Measurements from ENCODE around the gene FOXO6. TPM values are rescaled to one million over a fixed set of nuclear protein-coding genes. Genes with fewer than 3 reads are reported as not detected.

The FOXO6 gene
- polyA plus RNA-seq, 1 of the 3 experiments (the other 2 are of a cell fraction): 0.35 TPM

DNA sequence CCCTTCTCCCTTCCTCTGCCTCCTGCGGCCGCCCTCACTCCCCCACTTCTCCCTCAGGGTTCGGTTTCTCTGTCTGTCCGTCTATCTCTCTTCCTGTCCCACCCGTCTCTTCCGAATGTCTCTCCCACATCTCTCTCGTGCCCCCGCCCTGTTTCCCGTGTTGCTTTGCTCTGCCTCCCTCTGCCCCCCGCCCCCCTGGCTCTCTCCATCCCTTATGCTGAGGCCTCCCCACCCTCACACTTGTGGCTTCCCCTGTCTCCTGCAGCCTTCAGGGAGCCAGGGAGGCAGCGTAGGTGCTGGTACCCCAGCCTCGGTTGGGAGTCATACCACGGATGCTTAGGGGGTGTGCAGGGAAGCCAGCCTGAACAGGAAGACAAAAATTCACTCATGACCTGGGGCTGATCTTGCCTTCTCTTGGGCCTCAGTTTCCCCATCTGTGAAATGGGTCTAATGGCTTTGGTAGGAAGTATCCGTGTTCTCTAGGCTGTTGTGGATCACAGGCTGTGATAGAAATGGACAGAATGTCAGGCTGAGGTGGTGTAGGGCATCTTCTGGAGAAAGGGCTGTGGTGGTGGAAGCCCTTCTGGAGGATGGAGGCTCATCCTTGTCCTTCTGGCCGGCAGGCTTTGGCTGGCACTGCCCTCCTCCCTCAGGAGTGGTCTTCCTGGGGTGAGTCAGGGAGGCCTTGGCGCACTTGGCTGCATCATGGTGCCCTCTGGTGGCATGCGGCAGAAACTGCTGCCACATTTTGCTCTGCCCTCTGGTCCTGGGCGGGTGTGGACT is 55.5 kb downstream of the FOXO6 start:
- Histone ChIP-seq H3K4me3 (ENCODE audit: low read depth in 2 of 2, low read length in 1 of 2) (no peak overlapping the region; a peak in 1 of 4 replicates), H3K36me3 (replicated peaks in 1 of 2; ENCODE audit: control insufficient read depth in 1 of 2, insufficient read depth in 2 of 2, low read length in 1 of 2) (no peaks in the 10 kb centered on the region), H3K27me3 (ENCODE audit: insufficient read depth) (no peaks in the 10 kb centered on the region), H4K20me1 (ENCODE audit: insufficient read depth) (no peaks in the 10 kb centered on the region), H3K4me2 (no peak overlapping the region), H3K9me2 (no peaks in the 10 kb centered on the region), H3K27ac (ENCODE audit: low read depth in 2 of 2, low read length in 1 of 2) (no peak overlapping the region), H3K9ac (no peak overlapping the region), H3F3A (replicated peaks; ENCODE audit: insufficient read depth) (peaks cover 10% of the 10 kb centered on the region), H2AFZ (ENCODE audit: low read depth) (no peak overlapping the region), H3K4me1 (ENCODE audit: control insufficient read depth in 1 of 2, insufficient read depth in 2 of 2, low read depth in 1 of 2, low read length in 1 of 2) (peaks cover 12 to 45% of the 10 kb centered on the region in 2 experiments; a peak in 3 of 4 replicates), H3K79me2 (ENCODE audit: insufficient read depth) (no peaks in the 10 kb centered on the region), H3K9me3 (no peaks in the 10 kb centered on the region)
- TF ChIP-seq, protein P1, sequence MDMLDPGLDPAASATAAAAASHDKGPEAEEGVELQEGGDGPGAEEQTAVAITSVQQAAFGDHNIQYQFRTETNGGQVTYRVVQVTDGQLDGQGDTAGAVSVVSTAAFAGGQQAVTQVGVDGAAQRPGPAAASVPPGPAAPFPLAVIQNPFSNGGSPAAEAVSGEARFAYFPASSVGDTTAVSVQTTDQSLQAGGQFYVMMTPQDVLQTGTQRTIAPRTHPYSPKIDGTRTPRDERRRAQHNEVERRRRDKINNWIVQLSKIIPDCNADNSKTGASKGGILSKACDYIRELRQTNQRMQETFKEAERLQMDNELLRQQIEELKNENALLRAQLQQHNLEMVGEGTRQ (IDR thresholded peaks at IDR 0.05; ENCODE audit: borderline replicate concordance, low read depth, low read length): no peak
- TF ChIP-seq SIN3A (IDR thresholded peaks at IDR 0.05; ENCODE audit: borderline replicate concordance, low read depth, low read length): no peak
- no peak for TF ChIP-seq CHD2 (IDR thresholded peaks at IDR 0.05; ENCODE audit: low read length, partially characterized antibody)
- TF ChIP-seq TEAD4 (IDR thresholded peaks at IDR 0.05; ENCODE audit: borderline replicate concordance, insufficient read depth): no peak
- TF ChIP-seq EP300 (IDR thresholded peaks at IDR 0.05; ENCODE audit: borderline replicate concordance in 1 of 2, low read depth in 1 of 2, low read length in 1 of 2): no peak
- peak; percentile 97 for TF ChIP-seq RAD21 (IDR thresholded peaks at IDR 0.05; ENCODE audit: low read length)
- TF ChIP-seq, protein P2, sequence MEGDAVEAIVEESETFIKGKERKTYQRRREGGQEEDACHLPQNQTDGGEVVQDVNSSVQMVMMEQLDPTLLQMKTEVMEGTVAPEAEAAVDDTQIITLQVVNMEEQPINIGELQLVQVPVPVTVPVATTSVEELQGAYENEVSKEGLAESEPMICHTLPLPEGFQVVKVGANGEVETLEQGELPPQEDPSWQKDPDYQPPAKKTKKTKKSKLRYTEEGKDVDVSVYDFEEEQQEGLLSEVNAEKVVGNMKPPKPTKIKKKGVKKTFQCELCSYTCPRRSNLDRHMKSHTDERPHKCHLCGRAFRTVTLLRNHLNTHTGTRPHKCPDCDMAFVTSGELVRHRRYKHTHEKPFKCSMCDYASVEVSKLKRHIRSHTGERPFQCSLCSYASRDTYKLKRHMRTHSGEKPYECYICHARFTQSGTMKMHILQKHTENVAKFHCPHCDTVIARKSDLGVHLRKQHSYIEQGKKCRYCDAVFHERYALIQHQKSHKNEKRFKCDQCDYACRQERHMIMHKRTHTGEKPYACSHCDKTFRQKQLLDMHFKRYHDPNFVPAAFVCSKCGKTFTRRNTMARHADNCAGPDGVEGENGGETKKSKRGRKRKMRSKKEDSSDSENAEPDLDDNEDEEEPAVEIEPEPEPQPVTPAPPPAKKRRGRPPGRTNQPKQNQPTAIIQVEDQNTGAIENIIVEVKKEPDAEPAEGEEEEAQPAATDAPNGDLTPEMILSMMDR (IDR thresholded peaks at IDR 0.05): peak; percentile 94
- 0 out of 2 replicates have a peak, but pooled peaks have one; percentile 20 for TF ChIP-seq NRF1 (IDR thresholded peaks at IDR 0.05; ENCODE audit: low read depth, low read length)
- TF ChIP-seq SMC3 (IDR thresholded peaks at IDR 0.05; ENCODE audit: low read depth, low read length): peak; percentile 99
- WGBS (ENCODE audit: low lambda C conversion rate): 73% methylated on average over 16 of the region's 18 CpGs
- DNase-seq: peak; percentile 90
- CTCF ChIA-PET: interaction anchor here (0.6 to 9.2 kb wide), 52 partner anchors 10 to 282 kb away, joined by 3 to 174 read pairs (median 5); partner anchors contain the start of gene FOXO6
- POLR2A ChIA-PET: interaction anchor here (0.9 kb wide), 1 partner anchor 18 kb away, joined by 3 read pairs; no protein-coding TSS in a partner anchor

DNA sequence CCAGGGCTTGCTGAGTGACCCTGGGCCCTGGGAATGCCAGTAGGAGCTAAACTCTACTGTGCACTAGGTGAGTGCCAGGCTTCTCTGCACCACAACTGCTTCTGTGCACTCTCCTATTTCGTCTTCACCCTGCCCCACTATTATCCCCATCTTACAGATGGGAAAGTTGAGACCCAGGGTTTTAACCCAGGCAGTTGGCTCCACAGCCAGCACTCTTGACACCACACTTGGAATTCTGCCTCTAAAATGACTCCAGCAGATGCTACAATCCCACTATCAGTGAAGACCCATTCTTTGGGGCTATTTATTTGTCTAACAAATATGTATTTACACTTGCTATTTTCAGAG is 56.1 kb downstream of the FOXO6 start:
- H3K4me2 ChIP-seq: no peak overlapping the region
- no peaks in the 10 kb centered on the region for H4K20me1 ChIP-seq (ENCODE audit: insufficient read depth)
- ChIA-PET CTCF (interaction anchor here (0.5 to 9.2 kb wide), 47 partner anchors 10 to 719 kb away, joined by 3 to 174 read pairs (median 5); partner anchors contain the start of gene FOXO6), POLR2A (no interaction called here)
- WGBS (ENCODE audit: low lambda C conversion rate): 22% methylated on average over 1 of the region's 1 CpG
- H3K4me1 ChIP-seq (ENCODE audit: control insufficient read depth in 1 of 2, insufficient read depth in 2 of 2, low read depth in 1 of 2, low read length in 1 of 2): peaks cover 12 to 45% of the 10 kb centered on the region in 2 experiments; a peak in 3 of 4 replicates
- H3K27ac ChIP-seq (ENCODE audit: low read depth in 2 of 2, low read length in 1 of 2): no peak overlapping the region
- H3K27me3 ChIP-seq (ENCODE audit: insufficient read depth): no peaks in the 10 kb centered on the region
- no peaks in the 10 kb centered on the region for H3K36me3 ChIP-seq (replicated peaks in 1 of 2; ENCODE audit: control insufficient read depth in 1 of 2, insufficient read depth in 2 of 2, low read length in 1 of 2)
- no peaks in the 10 kb centered on the region for H3K9me2 ChIP-seq
- DNase-seq: no peak
- no peak overlapping the region; a peak in 1 of 4 replicates for H3K4me3 ChIP-seq (ENCODE audit: low read depth in 2 of 2, low read length in 1 of 2)
- H3F3A ChIP-seq (replicated peaks; ENCODE audit: insufficient read depth): peaks cover 10% of the 10 kb centered on the region
- no peak overlapping the region for H2AFZ ChIP-seq (ENCODE audit: low read depth)
- H3K79me2 ChIP-seq (ENCODE audit: insufficient read depth): no peaks in the 10 kb centered on the region
- H3K9me3 ChIP-seq: no peaks in the 10 kb centered on the region
- no peak overlapping the region for H3K9ac ChIP-seq
- TF ChIP-seq, protein P3, sequence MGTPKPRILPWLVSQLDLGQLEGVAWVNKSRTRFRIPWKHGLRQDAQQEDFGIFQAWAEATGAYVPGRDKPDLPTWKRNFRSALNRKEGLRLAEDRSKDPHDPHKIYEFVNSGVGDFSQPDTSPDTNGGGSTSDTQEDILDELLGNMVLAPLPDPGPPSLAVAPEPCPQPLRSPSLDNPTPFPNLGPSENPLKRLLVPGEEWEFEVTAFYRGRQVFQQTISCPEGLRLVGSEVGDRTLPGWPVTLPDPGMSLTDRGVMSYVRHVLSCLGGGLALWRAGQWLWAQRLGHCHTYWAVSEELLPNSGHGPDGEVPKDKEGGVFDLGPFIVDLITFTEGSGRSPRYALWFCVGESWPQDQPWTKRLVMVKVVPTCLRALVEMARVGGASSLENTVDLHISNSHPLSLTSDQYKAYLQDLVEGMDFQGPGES (IDR thresholded peaks at IDR 0.05; ENCODE audit: low read depth, low read length): no peak
- TF ChIP-seq EZH2phosphoT487 (IDR thresholded peaks at IDR 0.05; ENCODE audit: borderline replicate concordance, low read depth) (no peak), GABPA (IDR thresholded peaks at IDR 0.05; ENCODE audit: low read depth) (no peak), MEF2A (IDR thresholded peaks at IDR 0.05; ENCODE audit: borderline replicate concordance, low read depth) (no peak), SMC3 (IDR thresholded peaks at IDR 0.05; ENCODE audit: low read depth, low read length) (no peak), RXRA (IDR thresholded peaks at IDR 0.05; ENCODE audit: borderline replicate concordance, low read depth) (no peak), YY1 (IDR thresholded peaks at IDR 0.05; ENCODE audit: low read depth) (no peak)
- TF ChIP-seq, protein P4, sequence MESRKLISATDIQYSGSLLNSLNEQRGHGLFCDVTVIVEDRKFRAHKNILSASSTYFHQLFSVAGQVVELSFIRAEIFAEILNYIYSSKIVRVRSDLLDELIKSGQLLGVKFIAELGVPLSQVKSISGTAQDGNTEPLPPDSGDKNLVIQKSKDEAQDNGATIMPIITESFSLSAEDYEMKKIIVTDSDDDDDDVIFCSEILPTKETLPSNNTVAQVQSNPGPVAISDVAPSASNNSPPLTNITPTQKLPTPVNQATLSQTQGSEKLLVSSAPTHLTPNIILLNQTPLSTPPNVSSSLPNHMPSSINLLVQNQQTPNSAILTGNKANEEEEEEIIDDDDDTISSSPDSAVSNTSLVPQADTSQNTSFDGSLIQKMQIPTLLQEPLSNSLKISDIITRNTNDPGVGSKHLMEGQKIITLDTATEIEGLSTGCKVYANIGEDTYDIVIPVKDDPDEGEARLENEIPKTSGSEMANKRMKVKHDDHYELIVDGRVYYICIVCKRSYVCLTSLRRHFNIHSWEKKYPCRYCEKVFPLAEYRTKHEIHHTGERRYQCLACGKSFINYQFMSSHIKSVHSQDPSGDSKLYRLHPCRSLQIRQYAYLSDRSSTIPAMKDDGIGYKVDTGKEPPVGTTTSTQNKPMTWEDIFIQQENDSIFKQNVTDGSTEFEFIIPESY (IDR thresholded peaks at IDR 0.05; ENCODE audit: borderline replicate concordance, low read depth): no peak
- TF ChIP-seq, protein P5, sequence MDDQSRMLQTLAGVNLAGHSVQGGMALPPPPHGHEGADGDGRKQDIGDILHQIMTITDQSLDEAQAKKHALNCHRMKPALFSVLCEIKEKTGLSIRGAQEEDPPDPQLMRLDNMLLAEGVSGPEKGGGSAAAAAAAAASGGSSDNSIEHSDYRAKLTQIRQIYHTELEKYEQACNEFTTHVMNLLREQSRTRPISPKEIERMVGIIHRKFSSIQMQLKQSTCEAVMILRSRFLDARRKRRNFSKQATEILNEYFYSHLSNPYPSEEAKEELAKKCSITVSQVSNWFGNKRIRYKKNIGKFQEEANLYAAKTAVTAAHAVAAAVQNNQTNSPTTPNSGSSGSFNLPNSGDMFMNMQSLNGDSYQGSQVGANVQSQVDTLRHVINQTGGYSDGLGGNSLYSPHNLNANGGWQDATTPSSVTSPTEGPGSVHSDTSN (IDR thresholded peaks at IDR 0.05): no peak
